HepG2 (cell line): ENCODE measurements around the gene PRPF4. TPM values are rescaled to one million over a fixed set of nuclear protein-coding genes. Genes with fewer than 3 reads are reported as not detected.

Experiments used
- AHR ChIP-seq: IDR thresholded peaks from 2 replicates; pipeline ENCODE4 v1.6.1; 2018; ENCODE audit warnings: missing genetic modification reagents, missing compliant biosample characterization
- CREB1 ChIP-seq, 2 experiments: fragments of 450-650 bp in 1 of 2; IDR thresholded peaks; 2 replicates each; pipeline ENCODE4 v1.6.1; 2016 to 2017; ENCODE audit warnings: control low read depth in 1 of 2, mild to moderate bottlenecking in 1 of 2, missing compliant biosample characterization in 1 of 2, missing genetic modification characterization in 1 of 2
- DNMT3B ChIP-seq: conservative IDR thresholded peaks from 2 replicates; pipeline ENCODE4 v1.6.1; 2016; ENCODE audit warnings: missing biosample characterization, control low read depth
- ELF3 ChIP-seq: IDR thresholded peaks from 2 replicates; pipeline ENCODE4 v1.6.1; 2016; ENCODE audit warnings: missing genetic modification reagents, missing compliant biosample characterization
- MATR3 ChIP-seq: sonication (generic); formaldehyde crosslinking; IDR thresholded peaks from 2 replicates; pipeline ENCODE4 v1.4.0; 2020; ENCODE audit warnings: missing genetic modification reagents
- MIXL1 ChIP-seq: IDR thresholded peaks from 2 replicates; pipeline ENCODE4 v1.6.1; 2016
- NPAS2 ChIP-seq: sonication (generic); formaldehyde crosslinking; IDR thresholded peaks from 2 replicates; pipeline ENCODE4 v1.8.0; 2022; ENCODE audit warnings: mild to moderate bottlenecking, missing genetic modification reagents, borderline replicate concordance
- SCMH1 ChIP-seq: sonication (generic); formaldehyde crosslinking; IDR thresholded peaks from 2 replicates; pipeline ENCODE4 v1.9.0; 2021; ENCODE audit warnings: missing genetic modification reagents, mild to moderate bottlenecking, borderline replicate concordance
- STAG1 ChIP-seq: sonication (generic); formaldehyde crosslinking; IDR thresholded peaks from 2 replicates; pipeline ENCODE4 v1.4.0; 2020; ENCODE audit warnings: missing genetic modification reagents
- TIGD3 ChIP-seq: sonication (generic); formaldehyde crosslinking; IDR thresholded peaks from 2 replicates; pipeline ENCODE4 v1.5.1; 2020; ENCODE audit warnings: mild to moderate bottlenecking, missing genetic modification reagents, borderline replicate concordance
- ZBTB7B ChIP-seq: sonication (generic); formaldehyde crosslinking; IDR thresholded peaks from 2 replicates; pipeline ENCODE4 v1.4.0; 2020; ENCODE audit warnings: missing genetic modification reagents
- ZNF121 ChIP-seq: sonication (generic); formaldehyde crosslinking; IDR thresholded peaks from 2 replicates; pipeline ENCODE4 v1.5.0; 2020; ENCODE audit warnings: mild to moderate bottlenecking, missing genetic modification reagents
- ZNF20 ChIP-seq: sonication (generic); formaldehyde crosslinking; IDR thresholded peaks from 2 replicates; pipeline ENCODE4 v1.4.0; 2020; ENCODE audit warnings: mild to moderate bottlenecking, moderate library complexity, missing genetic modification reagents
- ZNF251 ChIP-seq: sonication (generic); formaldehyde crosslinking; IDR thresholded peaks from 2 replicates; pipeline ENCODE4 v1.9.0; 2021; ENCODE audit warnings: mild to moderate bottlenecking, missing genetic modification reagents
- ZNF256 ChIP-seq: sonication (generic); formaldehyde crosslinking; conservative IDR thresholded peaks from 2 replicates; pipeline ENCODE4 v1.4.0; 2020; ENCODE audit warnings: missing genetic modification reagents
- ZNF280D ChIP-seq: sonication (generic); formaldehyde crosslinking; IDR thresholded peaks from 2 replicates; pipeline ENCODE4 v1.5.1; 2020; ENCODE audit warnings: mild to moderate bottlenecking, missing genetic modification reagents
- ZNF354B ChIP-seq: sonication (generic); formaldehyde crosslinking; IDR thresholded peaks from 2 replicates; pipeline ENCODE4 v1.8.0; 2022; ENCODE audit warnings: mild to moderate bottlenecking, missing genetic modification reagents
- ZNF362 ChIP-seq: sonication (generic); formaldehyde crosslinking; IDR thresholded peaks from 2 replicates; pipeline ENCODE4 v1.4.0; 2020; ENCODE audit warnings: missing genetic modification reagents, mild to moderate bottlenecking, borderline replicate concordance
- ZNF382 ChIP-seq: sonication (generic); formaldehyde crosslinking; IDR thresholded peaks from 2 replicates; pipeline ENCODE4 v1.5.0; 2020; ENCODE audit warnings: missing genetic modification reagents, mild to moderate bottlenecking, borderline replicate concordance
- ZNF441 ChIP-seq: sonication (generic); formaldehyde crosslinking; IDR thresholded peaks from 2 replicates; pipeline ENCODE4 v1.7.0; 2021; ENCODE audit warnings: missing genetic modification reagents, borderline replicate concordance
- ZNF510 ChIP-seq: sonication (generic); formaldehyde crosslinking; IDR thresholded peaks from 2 replicates; pipeline ENCODE4 v1.4.0; 2020; ENCODE audit warnings: low read depth, mild to moderate bottlenecking, missing genetic modification reagents
- ZNF562 ChIP-seq: sonication (generic); formaldehyde crosslinking; IDR thresholded peaks from 2 replicates; pipeline ENCODE4 v1.8.0; 2022; ENCODE audit warnings: missing genetic modification reagents, borderline replicate concordance
- ZNF570 ChIP-seq: sonication (generic); formaldehyde crosslinking; IDR thresholded peaks from 2 replicates; pipeline ENCODE4 v1.4.0; 2020; ENCODE audit warnings: mild to moderate bottlenecking, missing genetic modification reagents, borderline replicate concordance
- ZNF580 ChIP-seq: IDR thresholded peaks from 2 replicates; pipeline ENCODE4 v1.6.1; 2016; ENCODE audit warnings: low read depth, borderline replicate concordance
- polyA plus RNA-seq, 8 experiments: library from polyadenylated mRNA; depleted of rRNA in 3 of 8; stranded (reverse) in 7 of 8; unstranded in 1 of 8; fragments of >200 nt; fragmentation: Illumina TruSeq in 4 of 8; extraction: Trizol in 4 of 8; gene quantifications; 2 replicates each; pipeline versions ENCODE4 v1.2.1 to v1.2.3, GENCODE V29; 2011 to 2016; ENCODE audit warnings: low read depth in 4 of 8, missing spikeins in 1 of 8, mixed read lengths in 1 of 8; ENCODE audit not compliant: insufficient read depth in 1 of 8
- total RNA-seq, 5 experiments: library from RNA; depleted of rRNA; stranded (reverse); fragments of >200 nt; fragmentation: Illumina TruSeq; extraction: Trizol; gene quantifications; 2 replicates each; pipeline ENCODE4 v1.2.3, GENCODE V29; 2016; ENCODE audit warnings: low read depth in 1 of 5

Gene PRPF4
- total and polyA plus RNA-seq, 2 of the 13 experiments (the other 11 are each of a cell fraction or from before 2014, with no cell fraction given): 10.3 to 49.0 TPM

GRCh38 chr9:113340011-113340699, 64.7 kb downstream of the PRPF4 start, which contains the start of gene WDR31 (continued):
- TF ChIP-seq ZNF562 (CRISPR knock-in tag) (no peak), ELF3 (CRISPR knock-in tag) (peak; percentile 75), ZNF510 (CRISPR knock-in tag) (0 out of 2 replicates have a peak, but pooled peaks have one; percentile 81), ZNF580 (CRISPR knock-in tag) (peak; percentile 59; the same call in 1 of the 2 replicates), ZNF121 (CRISPR knock-in tag) (0 out of 2 replicates have a peak, but pooled peaks have one; percentile 34), MATR3 (CRISPR knock-in tag) (no peak), MIXL1 (CRISPR knock-in tag) (peak; percentile 76; the same call in 1 of the 2 replicates), ZNF441 (CRISPR knock-in tag) (0 out of 2 replicates have a peak, but pooled peaks have one; percentile 52), ZNF570 (CRISPR knock-in tag) (no peak), ZNF280D (CRISPR knock-in tag) (peak; percentile 88), DNMT3B (peak; percentile 54; the same call in 1 of the 2 replicates), ZNF20 (CRISPR knock-in tag) (no peak; the same call in 1 of the 2 replicates), ZBTB7B (CRISPR knock-in tag) (peak; percentile 98), ZNF256 (0 out of 2 replicates have a peak, but pooled peaks have one; percentile 17), ZNF382 (CRISPR knock-in tag) (no peak), CREB1 (IDR thresholded peaks at IDR 0.05) (peak; percentile 8; the same call in 1 of the 2 replicates), CREB1 (CRISPR knock-in tag; IDR thresholded peaks at IDR 0.05) (peak; percentile 79), TIGD3 (CRISPR knock-in tag) (0 out of 2 replicates have a peak, but pooled peaks have one; percentile 59), STAG1 (CRISPR knock-in tag) (peak; percentile 30; the same call in 1 of the 2 replicates), SCMH1 (CRISPR knock-in tag) (no peak), AHR (CRISPR knock-in tag) (peak; percentile 64), ZNF251 (CRISPR knock-in tag) (no peak; the same call in 1 of the 2 replicates), NPAS2 (CRISPR knock-in tag) (no peak), ZNF354B (no peak), ZNF362 (CRISPR knock-in tag) (peak; percentile 62; the same call in 1 of the 2 replicates)
